GM10266 (cell line): Measurements from ENCODE around the gene INTS2.
"Not testable (repeated sequence)": the region's sequence is repeated elsewhere in the genome, so short reads cannot be mapped to it uniquely, and the experiment has no call there.

Experiments
- DNase-seq: peaks from one replicate; pipeline ENCODE4 v3.0.0; 2012; ENCODE audit errors: extremely low spot score
- CTCF ChIP-seq: IDR thresholded peaks from 2 replicates; pipeline ENCODE4 v1.5.1; 2012; ENCODE audit warnings: mild to moderate bottlenecking, low read depth; ENCODE audit not compliant: control insufficient read depth, insufficient read depth; ENCODE audit errors: missing control alignments

INTS2 gene

GRCh38 chr17:61895391-61895790, 32.4 kb downstream of the INTS2 start:
- no peak for TF ChIP-seq CTCF
- no peak for DNase-seq

GRCh38 chr17:61894310-61894709, 33.5 kb downstream of the INTS2 start:
- DNase-seq: not testable (repeated sequence)

- not testable (repeated sequence) for DNase-seq
Observed at GRCh38 chr17:61887733-61888132, 40.0 kb downstream of the INTS2 start.

GRCh38 chr17:61885865-61886264, 41.9 kb downstream of the INTS2 start:
- not testable (repeated sequence) for DNase-seq

- DNase-seq: no peak
- TF ChIP-seq CTCF: no peak
Observed at GRCh38 chr17:61884864-61885263, 42.9 kb downstream of the INTS2 start.

GRCh38 chr17:61880589-61881102, 47.1 kb downstream of the INTS2 start:
- no peak for DNase-seq

GRCh38 chr17:61878984-61879612, 48.7 kb downstream of the INTS2 start:
- DNase-seq: no peak
- no peak for TF ChIP-seq CTCF

More at GRCh38 chr17:61880589-61881102, 47.1 kb downstream of the INTS2 start:
- no peak for TF ChIP-seq CTCF

- TF ChIP-seq CTCF: no peak
- DNase-seq: no peak
Observed at GRCh38 chr17:61878520-61878919, 49.3 kb downstream of the INTS2 start.

GRCh38 chr17:61877837-61878236, 49.9 kb downstream of the INTS2 start:
- no peak for TF ChIP-seq CTCF
- no peak for DNase-seq
